Right lobe of liver (tissue), 6 donors: Measurements from ENCODE around the gene HSP90AB1. TPM values are rescaled to one million over a fixed set of nuclear protein-coding genes. Genes with fewer than 3 reads are reported as not detected.

Experiments
- ATAC-seq, 4 donors: fragments of 200-7000 bp; cut with Tn5 transposase; one replicate each; pipeline ENCODE4 v1.9.1; 2020; ENCODE audit warnings: mild to moderate bottlenecking in 4 of 4, moderate library complexity in 4 of 4
- DNase-seq, 3 donors: peaks; one replicate each; pipeline ENCODE4 v3.0.0-alpha.2; 2020
- H3K27ac ChIP-seq, 3 donors: fragments of 200-600 bp; one replicate each; pipeline ENCODE4 v1.8.0; 2022
- H3K27me3 ChIP-seq, 2 donors: fragments of 200-600 bp; one replicate each; pipeline ENCODE4 v1.8.0; 2022
- H3K36me3 ChIP-seq, 4 donors: fragments of 200-600 bp; sonication (generic) in 1 of 4; one replicate each; pipeline versions ENCODE4 v1.5.1 to v1.8.0; 2017 to 2022; ENCODE audit warnings: control low read depth in 1 of 4
- H3K4me1 ChIP-seq, 4 donors: fragments of 200-600 bp; sonication (generic) in 1 of 4; one replicate each; pipeline versions ENCODE4 v1.5.1 to v1.8.0; 2017 to 2022; ENCODE audit warnings: control low read depth in 1 of 4
- H3K4me3 ChIP-seq, 3 donors: fragments of 200-600 bp; one replicate each; pipeline ENCODE4 v1.8.0; 2022
- H3K9me3 ChIP-seq, 4 donors: fragments of 200-600 bp; sonication (generic) in 1 of 4; one replicate each; pipeline versions ENCODE4 v1.5.1 to v1.8.0; 2017 to 2022; ENCODE audit warnings: control low read depth in 1 of 4
- CTCF ChIP-seq, 4 donors: fragments of 200-600 bp in 3 of 4; fragments of 450-650 bp in 1 of 4; IDR thresholded peaks; one replicate each; pipeline versions ENCODE4 v1.5.1 to v1.8.0; 2016 to 2022; ENCODE audit warnings: antibody characterized with exemption in 4 of 4, mild to moderate bottlenecking in 2 of 4
- POLR2A ChIP-seq: fragments of 450-650 bp; IDR thresholded peaks from one replicate; pipeline ENCODE4 v1.6.1; 2017; ENCODE audit warnings: antibody characterized with exemption, mild to moderate bottlenecking
- WGBS: methylation state at CpG from one replicate; pipeline ENCODE4 v1.1.6; 2018; ENCODE audit warnings: low coverage, low lambda C conversion rate; ENCODE audit not compliant: insufficient coverage; ENCODE audit errors: missing lambda C conversion rate; 5-methylcytosine and 5-hydroxymethylcytosine counted together
- intact Hi-C, 2 donors: fragments of 100-400 bp; cut with DNase I; formaldehyde crosslinking; loops; one replicate each; pipeline versions ENCODE4 v1.11.2 to v1.14.1; 2022
- long read RNA-seq: library from polyadenylated mRNA; unstranded; transcript quantifications from one replicate; pipeline ENCODE4 v2.0.0, GENCODE V29; 2019
- total RNA-seq, 6 experiments: library from RNA; depleted of rRNA in 2 of 6; stranded (reverse); fragments of >200 nt in 2 of 6; fragmentation: NEBNext Ultra II Directional in 3 of 6; extraction: Animal tissue kit (Norgen Biotek cat#: 25700) in 3 of 6; gene quantifications; one replicate each; pipeline versions ENCODE4 v1.1.0 to v1.2.4, GENCODE V29; 2016 to 2023
- donor health status: DM: no; HTN: yes; CAD: no.
- donor health status: DM: no; HTN: no; CAD: no.
- donor health status: DM: no; HTN: no; CAD: no.
- donor health status: DM: no; HTN: yes; CAD: no.
- donor health status: DM: no; HTN: yes; CAD: no.

The HSP90AB1 gene
- 100 to 1,000 TPM; 183 to 566 (median 345) TPM for total RNA-seq
- long read RNA-seq, transcript HSP90AB1-203 (12 exons, 2,572 nt): major isoform, 75 of 514 reads
- long read RNA-seq, partial matches to known transcripts: 435 of 514 reads
- long read RNA-seq, other reads (novel, unspliced or antisense): 2 of 514 reads

GRCh38 chr6:44246663-44247337 is at the start of gene HSP90AB1:
TSS of gene HSP90AB1 (plus strand) at chr6:44247101. CDS start at chr6:44248630, 1,529 bp downstream.
- Histone ChIP-seq H3K4me1 (peaks cover 0 to 43% (median 2%) of the 10 kb centered on the region in 4 donors), H3K27ac (peak within 1 kb of the TSS; percentile 100), H3K36me3 (peaks cover 7 to 35% (median 27%) of the 10 kb centered on the region in 4 donors), H3K27me3 (no peaks in the 10 kb centered on the region), H3K9me3 (no peaks in the 10 kb centered on the region), H3K4me3 (peak within 1 kb of the TSS; percentile 67 to 73 (median 73))
- peak; percentile 72 to 86 (median 82) for ATAC-seq
- intact Hi-C loops: no loop called here
- DNase-seq: peak; percentile 91 to 97 (median 96)
- peak; percentile 99 for TF ChIP-seq POLR2A
- TF ChIP-seq CTCF (IDR thresholded peaks at IDR 0.05): no peak
- WGBS: under 1% methylated on average over 33 of the region's 34 CpGs

GRCh38 chr6:44198684-44199083 is 48.2 kb upstream of the HSP90AB1 start:
- H3K4me1 ChIP-seq: no peaks in the 10 kb centered on the region
- TF ChIP-seq POLR2A (no peak), CTCF (IDR thresholded peaks at IDR 0.05) (no peak)
- no peaks in the 10 kb centered on the region for H3K27me3 ChIP-seq
- 77% methylated on average over 3 of the region's 3 CpGs for WGBS
- intact Hi-C loops: no loop called here
- no peak overlapping the region for H3K4me3 ChIP-seq
- ATAC-seq (no peak), DNase-seq (no peak)
- H3K36me3 ChIP-seq: no peaks in the 10 kb centered on the region
- no peak overlapping the region for H3K27ac ChIP-seq
- no peaks in the 10 kb centered on the region for H3K9me3 ChIP-seq

- WGBS: no CpG with 5 or more reads among the region's 4 CpGs
- DNase-seq (no peak), ATAC-seq (no peak)
- Histone ChIP-seq H3K4me1 (no peaks in the 10 kb centered on the region), H3K4me3 (no peak overlapping the region), H3K27me3 (no peaks in the 10 kb centered on the region), H3K27ac (no peak overlapping the region), H3K36me3 (no peaks in the 10 kb centered on the region), H3K9me3 (no peaks in the 10 kb centered on the region)
- TF ChIP-seq POLR2A (no peak), CTCF (IDR thresholded peaks at IDR 0.05) (no peak)
- intact Hi-C loops: no loop called here
Observed at GRCh38 chr6:44199883-44200282, 47.0 kb upstream of the HSP90AB1 start.

- no peak for TF ChIP-seq POLR2A
- no peak for TF ChIP-seq CTCF (IDR thresholded peaks at IDR 0.05)
- WGBS: 100% methylated on average over 2 of the region's 3 CpGs
- Histone ChIP-seq H3K4me1 (no peaks in the 10 kb centered on the region), H3K27ac (no peak overlapping the region), H3K36me3 (no peaks in the 10 kb centered on the region), H3K9me3 (no peaks in the 10 kb centered on the region), H3K4me3 (no peak overlapping the region), H3K27me3 (no peaks in the 10 kb centered on the region)
- DNase-seq (no peak), ATAC-seq (no peak)
- intact Hi-C loops: no loop called here
Observed at GRCh38 chr6:44201200-44201599, 45.7 kb upstream of the HSP90AB1 start.
